PC-3 (cell line): Measurements from ENCODE around the gene MEF2B. TPM values are rescaled to one million over a fixed set of nuclear protein-coding genes. Genes with fewer than 3 reads are reported as not detected.
"Not testable (repeated sequence)": the region's sequence is repeated elsewhere in the genome, so short reads cannot be mapped to it uniquely, and the experiment has no call there.

Experiments used
- ATAC-seq: fragments of 200-7000 bp; cut with Tn5 transposase; 2 replicates; pipeline ENCODE4 v1.9.1; 2020; ENCODE audit warnings: mild to moderate bottlenecking, moderate library complexity
- BruUV-seq: library from RNA; stranded (reverse); fragments of 400-500 nt; replicated peaks from 2 replicates; lab custom pipeline; 2021; lab: Mats Ljungman, UMichigan
- CTCF ChIA-PET: fragments of 300-600 bp; sonication (Branson Sonifier 250); formaldehyde crosslinking; loops from one replicate; lab custom pipeline; 2022; ENCODE audit warnings: antibody characterized with exemption; lab: Charles Lee
- POLR2A ChIA-PET: fragments of 300-600 bp; sonication (Branson Sonifier 250); formaldehyde crosslinking; loops from one replicate; lab custom pipeline; 2022; ENCODE audit warnings: antibody characterized with exemption; ENCODE audit not compliant: unreplicated experiment; lab: Charles Lee
- DNase-seq: peaks from one replicate; pipeline ENCODE4 v3.0.0-alpha.2; 2015
- H2AFZ ChIP-seq: fragments of 300-600 bp; sonication (generic); 2 replicates; pipeline ENCODE4 v1.6.0; 2016; ENCODE audit warnings: antibody characterized with exemption, low read length
- H3F3A ChIP-seq: fragments of 300-600 bp; sonication (generic); one replicate; pipeline ENCODE4 v1.6.0; 2017; ENCODE audit warnings: antibody characterized with exemption, low read length, control low read depth, mild to moderate bottlenecking; ENCODE audit not compliant: unreplicated experiment
- H3K27ac ChIP-seq: fragments of 300-600 bp; sonication (generic); 2 replicates; pipeline ENCODE4 v1.5.1; 2016; ENCODE audit warnings: mild to moderate bottlenecking, low read length
- H3K27me3 ChIP-seq: fragments of 300-600 bp; sonication (generic); 2 replicates; pipeline ENCODE4 v1.6.1; 2016; ENCODE audit warnings: low read length, mixed read lengths
- H3K36me3 ChIP-seq: fragments of 300-600 bp; sonication (generic); 2 replicates; pipeline ENCODE4 v1.6.1; 2016; ENCODE audit warnings: low read depth, mixed run types, low read length, mixed read lengths
- H3K4me1 ChIP-seq: fragments of 300-600 bp; sonication (generic); 2 replicates; pipeline ENCODE4 v1.5.1; 2016; ENCODE audit warnings: low read length; ENCODE audit not compliant: insufficient read depth
- H3K4me2 ChIP-seq: fragments of 300-600 bp; sonication (generic); 2 replicates; pipeline ENCODE4 v1.6.0; 2016; ENCODE audit warnings: low read length
- H3K4me3 ChIP-seq: fragments of 300-600 bp; sonication (generic); 2 replicates; pipeline ENCODE4 v1.5.1; 2016; ENCODE audit warnings: mild to moderate bottlenecking, low read length, mixed read lengths
- H3K79me2 ChIP-seq: fragments of 300-600 bp; sonication (generic); 2 replicates; pipeline ENCODE4 v1.6.1; 2017; ENCODE audit warnings: low read length, mixed read lengths
- H3K9ac ChIP-seq: fragments of 300-600 bp; sonication (generic); 2 replicates; pipeline ENCODE4 v1.6.0; 2016; ENCODE audit warnings: mild to moderate bottlenecking, low read length
- H3K9me2 ChIP-seq: fragments of 300-600 bp; sonication (generic); replicated peaks from 2 replicates; pipeline ENCODE4 v1.6.1; 2016; ENCODE audit warnings: mixed run types, low read length, mixed read lengths
- H3K9me3 ChIP-seq: fragments of 300-600 bp; sonication (generic); 2 replicates; pipeline ENCODE4 v1.6.1; 2016; ENCODE audit warnings: low read length, mixed read lengths
- H4K20me1 ChIP-seq: fragments of 300-600 bp; sonication (generic); 2 replicates; pipeline ENCODE4 v1.6.1; 2016; ENCODE audit warnings: low read length, mixed read lengths
- CTCF ChIP-seq: fragments of 300-600 bp; sonication (generic); conservative IDR thresholded peaks from 2 replicates; pipeline ENCODE4 v1.5.1; 2017; ENCODE audit warnings: antibody characterized with exemption, low read depth, mild to moderate bottlenecking, low read length
- EZH2 ChIP-seq: fragments of 300-600 bp; sonication (generic); IDR thresholded peaks from one replicate; pipeline ENCODE4 v1.6.1; 2017; ENCODE audit warnings: antibody characterized with exemption, mild to moderate bottlenecking, low read length; ENCODE audit not compliant: unreplicated experiment
- EZH2phosphoT487 ChIP-seq: fragments of 300-600 bp; sonication (generic); IDR thresholded peaks from 2 replicates; pipeline ENCODE4 v1.6.1; 2018; ENCODE audit warnings: mild to moderate bottlenecking, antibody characterized with exemption, low read length, borderline replicate concordance
- intact Hi-C: fragments of 100-400 bp; cut with micrococcal nuclease; formaldehyde crosslinking; loops from 2 replicates; pipeline ENCODE4 v1.9.0; 2023
- total RNA-seq: library from RNA; depleted of rRNA; stranded (reverse); fragments of >200 nt; gene quantifications from 2 replicates; pipeline ENCODE4 v1.2.3, GENCODE V29; 2014

Gene MEF2B
- total RNA-seq, 1 experiment from 2014 or later = 0.22 TPM

GRCh38 chr19:19110410-19111135 lies 59.5 kb downstream of the MEF2B start:
- no peaks in the 10 kb centered on the region for H3K79me2 ChIP-seq
- no peak overlapping the region for H3K27ac ChIP-seq
- H3K36me3 ChIP-seq = no peaks in the 10 kb centered on the region
- no peaks in the 10 kb centered on the region for H3K27me3 ChIP-seq
- DNase-seq (no peak), ATAC-seq (no peak)
- POLR2A ChIA-PET = no interaction called here
- no peak overlapping the region for H2AFZ ChIP-seq
- no TSS peak for BruUV-seq
- no peak for TF ChIP-seq EZH2phosphoT487
- no peak for TF ChIP-seq EZH2
- TF ChIP-seq CTCF = no peak
- intact Hi-C loops = no loop called here
- no peaks in the 10 kb centered on the region for H4K20me1 ChIP-seq
- no peaks in the 10 kb centered on the region for H3K9me3 ChIP-seq
- no peaks in the 10 kb centered on the region for H3K9me2 ChIP-seq
- CTCF ChIA-PET = no interaction called here
- H3K4me2 ChIP-seq = no peak overlapping the region
- H3K4me3 ChIP-seq = no peak overlapping the region
- no peaks in the 10 kb centered on the region for H3K4me1 ChIP-seq
- H3F3A ChIP-seq = no peaks in the 10 kb centered on the region
- no peak overlapping the region for H3K9ac ChIP-seq

GRCh38 chr19:19109601-19110000 lies 60.5 kb downstream of the MEF2B start:
- no peak for DNase-seq
- Histone ChIP-seq H3K4me3 (no peak overlapping the region), H3K36me3 (no peaks in the 10 kb centered on the region), H3K9me3 (no peaks in the 10 kb centered on the region), H3K4me1 (no peaks in the 10 kb centered on the region), H4K20me1 (no peaks in the 10 kb centered on the region), H2AFZ (no peak overlapping the region), H3F3A (no peaks in the 10 kb centered on the region), H3K4me2 (no peak overlapping the region), H3K27me3 (no peaks in the 10 kb centered on the region), H3K9me2 (no peaks in the 10 kb centered on the region), H3K27ac (no peak overlapping the region), H3K9ac (no peak overlapping the region), H3K79me2 (no peaks in the 10 kb centered on the region)
- ATAC-seq = no peak
- CTCF ChIA-PET = no interaction called here
- TF ChIP-seq CTCF = no peak
- no peak for TF ChIP-seq EZH2
- no peak for TF ChIP-seq EZH2phosphoT487
- intact Hi-C loops = no loop called here
- no TSS peak for BruUV-seq
- POLR2A ChIA-PET = no interaction called here

GRCh38 chr19:19107654-19108053 lies 62.4 kb downstream of the MEF2B start:
- ATAC-seq (no peak), DNase-seq (no peak)
- H3K4me2 ChIP-seq = no peak overlapping the region
- H3K9me3 ChIP-seq = no peaks in the 10 kb centered on the region
- intact Hi-C loops = no loop called here
- no peaks in the 10 kb centered on the region for H4K20me1 ChIP-seq
- ChIA-PET POLR2A (no interaction called here), CTCF (no interaction called here)
- H3K27me3 ChIP-seq = no peaks in the 10 kb centered on the region
- no peaks in the 10 kb centered on the region for H3K9me2 ChIP-seq
- no peak for TF ChIP-seq EZH2phosphoT487
- no peak for TF ChIP-seq CTCF
- no peak for TF ChIP-seq EZH2
- no peak overlapping the region for H3K4me3 ChIP-seq
- no peak overlapping the region for H3K27ac ChIP-seq
- no TSS peak for BruUV-seq
- H3K4me1 ChIP-seq = no peaks in the 10 kb centered on the region
- no peak overlapping the region for H3K9ac ChIP-seq
- no peaks in the 10 kb centered on the region for H3K79me2 ChIP-seq
- no peak overlapping the region for H2AFZ ChIP-seq
- H3K36me3 ChIP-seq = no peaks in the 10 kb centered on the region
- H3F3A ChIP-seq = no peaks in the 10 kb centered on the region

- ATAC-seq, H3K4me2 ChIP-seq, H3K4me1 ChIP-seq, DNase-seq, H3K9me3 ChIP-seq, H3K27me3 ChIP-seq, BruUV-seq, H3F3A ChIP-seq, H3K36me3 ChIP-seq, H3K9ac ChIP-seq, POLR2A ChIA-PET, CTCF ChIA-PET, H2AFZ ChIP-seq, H3K4me3 ChIP-seq, H4K20me1 ChIP-seq, H3K79me2 ChIP-seq, H3K27ac ChIP-seq, intact Hi-C loops, H3K9me2 ChIP-seq: not testable (repeated sequence)
These were observed 63.1 kb downstream of the MEF2B start for GRCh38 chr19:19106938-19107337.
